Prostate gland (tissue), 2 donors: ENCODE data around the gene PRR7.

ENCODE experiments used
- CTCF ChIP-seq, 4 experiments: fragments of 200-600 bp in 2 of 4; fragments of 450-650 bp in 2 of 4; sonication (generic) in 2 of 4; IDR thresholded peaks; 1 replicate in 3 of 4; 2 replicates in 1 of 4; pipeline ENCODE4 v1.5.1; 2016 to 2019; ENCODE audit warnings: antibody characterized with exemption in 4 of 4, mild to moderate bottlenecking in 2 of 4, moderate library complexity in 2 of 4
- POLR2A ChIP-seq: fragments of 450-650 bp; IDR thresholded peaks from one replicate; pipeline ENCODE4 v1.6.1; 2016; ENCODE audit warnings: antibody characterized with exemption, mild to moderate bottlenecking
- POLR2AphosphoS5 ChIP-seq: sonication (generic); formaldehyde crosslinking; IDR thresholded peaks from one replicate; pipeline ENCODE4 v1.6.1; 2017; ENCODE audit warnings: antibody characterized with exemption

GRCh38 chr5:177474002-177474476 is 27.4 kb downstream of the PRR7 start:
- TF ChIP-seq CTCF (IDR thresholded peaks at IDR 0.05) (no peak), POLR2A (no peak), POLR2AphosphoS5 (no peak)
